DOHH2 (cell line): ENCODE results near the gene OARD1.
"Not testable (repeated sequence)": the region's sequence is repeated elsewhere in the genome, so short reads cannot be mapped to it uniquely, and the experiment has no call there.

ENCODE experiments used
- EZH2phosphoT487 ChIP-seq: fragments of 200-600 bp; sonication (generic); IDR thresholded peaks from 2 replicates; pipeline ENCODE4 v1.6.1; 2017; ENCODE audit warnings: borderline replicate concordance, mild to moderate bottlenecking, antibody characterized with exemption, low read length, moderate library complexity, mixed read lengths
- TF ChIP-seq, protein P1 (sequence below): fragments of 200-600 bp; sonication (generic); IDR thresholded peaks from one replicate; pipeline ENCODE4 v1.5.1; 2014; ENCODE audit warnings: antibody characterized with exemption, mild to moderate bottlenecking, low read depth, low read length; ENCODE audit not compliant: poor library complexity, severe bottlenecking

DNA sequence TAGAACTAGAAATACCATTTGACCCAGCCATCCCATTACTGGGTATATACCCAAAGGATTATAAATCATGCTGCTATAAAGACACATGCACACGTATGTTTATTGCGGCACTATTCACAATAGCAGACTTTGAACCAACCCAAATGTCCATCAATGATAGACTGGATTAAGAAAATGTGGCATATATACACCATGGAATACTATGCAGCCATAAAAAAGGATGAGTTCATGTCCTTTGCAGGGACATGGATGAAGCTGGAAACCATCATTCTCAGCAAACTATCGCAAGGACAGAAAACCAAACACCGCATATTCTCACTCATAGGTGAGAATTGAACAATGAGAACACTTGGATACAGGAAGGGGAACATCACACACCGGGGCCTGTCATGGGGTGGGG is 56.3 kb downstream of the OARD1 start:
- TF ChIP-seq, protein P1, sequence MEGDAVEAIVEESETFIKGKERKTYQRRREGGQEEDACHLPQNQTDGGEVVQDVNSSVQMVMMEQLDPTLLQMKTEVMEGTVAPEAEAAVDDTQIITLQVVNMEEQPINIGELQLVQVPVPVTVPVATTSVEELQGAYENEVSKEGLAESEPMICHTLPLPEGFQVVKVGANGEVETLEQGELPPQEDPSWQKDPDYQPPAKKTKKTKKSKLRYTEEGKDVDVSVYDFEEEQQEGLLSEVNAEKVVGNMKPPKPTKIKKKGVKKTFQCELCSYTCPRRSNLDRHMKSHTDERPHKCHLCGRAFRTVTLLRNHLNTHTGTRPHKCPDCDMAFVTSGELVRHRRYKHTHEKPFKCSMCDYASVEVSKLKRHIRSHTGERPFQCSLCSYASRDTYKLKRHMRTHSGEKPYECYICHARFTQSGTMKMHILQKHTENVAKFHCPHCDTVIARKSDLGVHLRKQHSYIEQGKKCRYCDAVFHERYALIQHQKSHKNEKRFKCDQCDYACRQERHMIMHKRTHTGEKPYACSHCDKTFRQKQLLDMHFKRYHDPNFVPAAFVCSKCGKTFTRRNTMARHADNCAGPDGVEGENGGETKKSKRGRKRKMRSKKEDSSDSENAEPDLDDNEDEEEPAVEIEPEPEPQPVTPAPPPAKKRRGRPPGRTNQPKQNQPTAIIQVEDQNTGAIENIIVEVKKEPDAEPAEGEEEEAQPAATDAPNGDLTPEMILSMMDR, result not testable (repeated sequence)
- TF ChIP-seq EZH2phosphoT487, result not testable (repeated sequence)
